IMR-90 (cell line): ENCODE measurements around the gene CDC45.

Source experiments
- BHLHE40 ChIP-seq: fragments of 150-350 bp; IDR thresholded peaks from 2 replicates; pipeline ENCODE4 v1.6.1; 2016; ENCODE audit warnings: mild to moderate bottlenecking, low read depth, low read length
- CEBPB ChIP-seq: IDR thresholded peaks from 2 replicates; pipeline ENCODE4 v1.6.1; 2012; ENCODE audit warnings: low read depth, low read length, improper control_type of control experiment
- CHD1 ChIP-seq: IDR thresholded peaks from 2 replicates; pipeline ENCODE4 v1.6.1; 2012; ENCODE audit warnings: low read depth, low read length, improper control_type of control experiment
- MAFK ChIP-seq: IDR thresholded peaks from 2 replicates; pipeline ENCODE4 v1.6.1; 2012; ENCODE audit warnings: low read depth, low read length, improper control_type of control experiment
- MAZ ChIP-seq: IDR thresholded peaks from 2 replicates; pipeline ENCODE4 v1.6.1; 2012; ENCODE audit warnings: low read depth, mild to moderate bottlenecking, low read length, improper control_type of control experiment, moderate library complexity, borderline replicate concordance
- MXI1 ChIP-seq: IDR thresholded peaks from 2 replicates; pipeline ENCODE4 v1.6.1; 2012; ENCODE audit warnings: low read depth, mild to moderate bottlenecking, low read length, moderate library complexity, borderline replicate concordance
- NFE2L2 ChIP-seq: fragments of 150-350 bp; IDR thresholded peaks from 2 replicates; pipeline ENCODE4 v1.6.1; 2016; ENCODE audit warnings: low read depth, mild to moderate bottlenecking, low read length
- POLR2A ChIP-seq: IDR thresholded peaks from 2 replicates; pipeline ENCODE4 v1.6.1; 2012; ENCODE audit warnings: mild to moderate bottlenecking, low read depth, low read length
- RAD21 ChIP-seq: IDR thresholded peaks from 2 replicates; pipeline ENCODE4 v1.6.1; 2012; ENCODE audit warnings: low read length, improper control_type of control experiment
- RCOR1 ChIP-seq: IDR thresholded peaks from 2 replicates; pipeline ENCODE4 v1.6.1; 2012; ENCODE audit warnings: mild to moderate bottlenecking, low read length, improper control_type of control experiment; ENCODE audit not compliant: insufficient replicate concordance
- RFX5 ChIP-seq: IDR thresholded peaks from 2 replicates; pipeline ENCODE4 v1.8.0; 2012; ENCODE audit warnings: low read depth, mild to moderate bottlenecking, low read length, moderate library complexity
- SMC3 ChIP-seq: fragments of 150-350 bp; IDR thresholded peaks from 2 replicates; pipeline ENCODE4 v1.6.1; 2016; ENCODE audit warnings: low read depth, mild to moderate bottlenecking, antibody characterized with exemption, low read length, moderate library complexity
- TF ChIP-seq, protein P1 (sequence below): conservative IDR thresholded peaks from 2 replicates; pipeline ENCODE4 v1.5.1; 2012; ENCODE audit warnings: mild to moderate bottlenecking, low read depth, low read length, improper control_type of control experiment
- TF ChIP-seq, protein P2 (sequence below): fragments of 150-350 bp; IDR thresholded peaks from 2 replicates; pipeline ENCODE4 v1.6.1; 2017; ENCODE audit warnings: mild to moderate bottlenecking, antibody characterized with exemption, low read length, low read depth

DNA sequence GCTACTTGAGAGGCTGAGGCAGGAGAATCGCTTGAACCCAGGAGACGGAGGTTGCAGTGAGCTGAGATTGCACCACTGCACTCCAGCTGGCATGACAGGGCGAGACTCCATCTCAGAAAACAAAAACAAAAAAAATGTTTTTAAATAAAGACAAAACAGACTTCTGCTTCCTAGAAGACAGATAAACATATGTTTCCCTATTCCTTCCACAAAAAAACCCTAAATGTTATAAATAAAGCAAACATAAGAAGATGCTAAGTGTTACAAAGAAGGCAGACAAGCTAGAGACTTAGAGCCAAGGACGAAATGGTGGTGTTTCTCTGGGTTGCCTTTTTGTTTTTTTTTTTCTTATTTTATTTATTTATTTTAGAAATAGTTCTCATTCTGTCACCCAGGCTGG is 50.1 kb downstream of the CDC45 start:
- TF ChIP-seq, protein P1, sequence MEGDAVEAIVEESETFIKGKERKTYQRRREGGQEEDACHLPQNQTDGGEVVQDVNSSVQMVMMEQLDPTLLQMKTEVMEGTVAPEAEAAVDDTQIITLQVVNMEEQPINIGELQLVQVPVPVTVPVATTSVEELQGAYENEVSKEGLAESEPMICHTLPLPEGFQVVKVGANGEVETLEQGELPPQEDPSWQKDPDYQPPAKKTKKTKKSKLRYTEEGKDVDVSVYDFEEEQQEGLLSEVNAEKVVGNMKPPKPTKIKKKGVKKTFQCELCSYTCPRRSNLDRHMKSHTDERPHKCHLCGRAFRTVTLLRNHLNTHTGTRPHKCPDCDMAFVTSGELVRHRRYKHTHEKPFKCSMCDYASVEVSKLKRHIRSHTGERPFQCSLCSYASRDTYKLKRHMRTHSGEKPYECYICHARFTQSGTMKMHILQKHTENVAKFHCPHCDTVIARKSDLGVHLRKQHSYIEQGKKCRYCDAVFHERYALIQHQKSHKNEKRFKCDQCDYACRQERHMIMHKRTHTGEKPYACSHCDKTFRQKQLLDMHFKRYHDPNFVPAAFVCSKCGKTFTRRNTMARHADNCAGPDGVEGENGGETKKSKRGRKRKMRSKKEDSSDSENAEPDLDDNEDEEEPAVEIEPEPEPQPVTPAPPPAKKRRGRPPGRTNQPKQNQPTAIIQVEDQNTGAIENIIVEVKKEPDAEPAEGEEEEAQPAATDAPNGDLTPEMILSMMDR = no peak
- TF ChIP-seq BHLHE40 (no peak), POLR2A (no peak), MAZ (no peak), MXI1 (no peak), NFE2L2 (no peak), SMC3 (no peak), CEBPB (no peak), CHD1 (no peak), RFX5 (no peak), RAD21 (no peak), RCOR1 (no peak), MAFK (no peak)
- TF ChIP-seq, protein P2, sequence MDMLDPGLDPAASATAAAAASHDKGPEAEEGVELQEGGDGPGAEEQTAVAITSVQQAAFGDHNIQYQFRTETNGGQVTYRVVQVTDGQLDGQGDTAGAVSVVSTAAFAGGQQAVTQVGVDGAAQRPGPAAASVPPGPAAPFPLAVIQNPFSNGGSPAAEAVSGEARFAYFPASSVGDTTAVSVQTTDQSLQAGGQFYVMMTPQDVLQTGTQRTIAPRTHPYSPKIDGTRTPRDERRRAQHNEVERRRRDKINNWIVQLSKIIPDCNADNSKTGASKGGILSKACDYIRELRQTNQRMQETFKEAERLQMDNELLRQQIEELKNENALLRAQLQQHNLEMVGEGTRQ = no peak
